Measurements from ENCODE around the gene CD300LB.
"Not testable (repeated sequence)": the region's sequence is repeated elsewhere in the genome, so short reads cannot be mapped to it uniquely, and the experiment has no call there.

Gene CD300LB

DNA sequence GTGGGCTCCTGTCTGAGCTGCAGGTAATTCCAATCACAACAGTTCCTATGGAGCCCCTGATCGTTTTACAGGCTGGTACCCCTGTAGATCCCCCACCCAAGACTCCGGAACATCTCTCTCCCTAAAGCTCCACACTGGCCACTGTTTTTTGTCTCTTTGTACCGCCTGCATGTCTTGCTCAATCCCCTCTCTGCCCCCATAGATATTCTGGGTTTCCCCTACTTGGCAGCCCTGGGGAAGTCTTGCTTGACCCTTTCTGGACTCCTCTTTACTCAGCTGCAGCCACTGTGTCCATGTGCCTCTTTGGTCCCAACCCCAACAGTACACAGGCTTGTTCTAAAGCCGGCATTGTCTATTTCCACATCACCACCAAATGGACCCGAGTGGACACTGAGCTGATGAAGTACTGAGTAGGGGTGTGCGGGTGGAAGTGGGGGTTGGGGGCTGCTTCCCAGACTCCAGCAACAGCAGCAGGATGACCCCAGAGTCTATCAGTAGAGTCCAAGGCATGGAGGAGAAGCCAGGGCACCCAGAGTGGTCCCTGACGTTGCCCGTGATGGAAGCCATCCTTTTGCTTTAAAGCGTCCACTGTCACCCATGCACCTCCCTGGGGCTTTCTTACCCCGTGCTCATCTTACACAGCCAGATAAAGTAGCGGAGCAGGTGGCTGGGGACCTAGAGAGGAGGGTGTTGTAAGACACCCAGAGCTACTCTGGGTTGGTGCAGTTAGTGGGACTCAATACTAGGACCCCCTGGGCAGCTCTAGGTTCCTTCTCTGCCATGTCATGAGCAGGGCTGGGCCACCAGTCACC is 6.4 kb downstream of the CD300LB start:
- DNase-seq: no peak

- DNase-seq: no peak
Observed at GRCh38 chr17:74523308-74523707, 8.0 kb downstream of the CD300LB start.

GRCh38 chr17:74522381-74523105 is 8.7 kb downstream of the CD300LB start:
- no peak for DNase-seq

- DNase-seq: no peak
Observed at GRCh38 chr17:74521701-74522201, 9.5 kb downstream of the CD300LB start.

- DNase-seq: no peak
Observed at GRCh38 chr17:74520790-74521480, 10.3 kb downstream of the CD300LB start.

DNA sequence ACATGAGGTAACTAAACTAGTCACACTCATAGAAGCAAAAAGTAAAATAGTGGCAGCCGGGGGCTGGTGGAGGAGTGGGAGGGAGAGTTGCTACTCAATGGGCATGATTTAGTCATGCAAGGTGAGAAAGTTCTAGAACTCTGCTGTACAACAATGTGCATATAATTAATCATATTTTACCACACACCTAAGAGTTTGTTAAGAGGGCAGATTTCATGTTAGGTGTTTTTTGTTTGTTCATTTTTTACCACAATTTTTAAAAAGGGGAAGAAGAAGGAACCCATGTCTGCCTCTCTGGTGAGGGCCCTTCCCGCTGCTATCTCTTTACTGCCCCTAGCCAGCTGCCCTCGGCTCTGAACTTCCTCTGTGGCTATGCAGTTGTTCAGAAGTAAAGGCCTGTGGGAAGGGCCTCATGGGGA is 11.2 kb downstream of the CD300LB start:
- DNase-seq: no peak

GRCh38 chr17:74518413-74518981 is 12.8 kb downstream of the CD300LB start:
- DNase-seq: not testable (repeated sequence)

DNA sequence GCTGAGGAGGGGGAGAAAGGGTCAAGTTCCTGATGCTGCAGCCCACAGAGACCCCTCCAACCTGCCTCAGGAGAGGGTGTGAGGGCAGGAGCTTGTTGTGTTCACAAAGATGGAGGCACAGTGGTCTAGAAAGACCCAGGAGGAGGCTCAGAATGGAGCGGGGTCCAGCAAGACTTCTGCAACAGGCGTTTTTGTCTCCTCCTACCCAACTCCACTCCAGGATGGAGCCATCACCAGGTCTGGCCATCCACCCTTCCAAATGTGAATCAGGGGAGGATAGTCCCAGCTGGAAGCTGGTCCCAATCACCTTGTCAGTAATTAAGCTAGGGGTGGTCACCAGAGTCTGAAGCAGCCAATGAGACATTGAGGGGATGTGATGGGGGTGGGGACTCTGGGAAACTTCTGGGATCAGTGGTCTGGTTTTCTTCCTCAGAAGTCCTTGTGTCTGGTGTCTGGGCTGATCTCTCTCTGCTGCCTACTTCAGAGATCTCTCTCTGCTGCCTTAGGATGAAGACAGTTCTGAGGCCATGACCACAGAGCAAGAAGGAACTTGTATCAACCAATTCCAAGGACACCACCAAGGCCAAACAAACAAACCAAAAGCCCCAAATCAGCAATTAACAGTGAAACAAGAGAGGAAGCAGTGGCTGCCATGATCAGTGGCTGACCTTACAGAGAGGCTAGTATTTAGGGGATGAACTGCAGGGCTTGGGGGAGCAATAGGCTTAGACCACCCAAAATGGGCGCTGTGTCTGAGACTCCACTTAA is 14.5 kb downstream of the CD300LB start:
- DNase-seq: no peak

DNA sequence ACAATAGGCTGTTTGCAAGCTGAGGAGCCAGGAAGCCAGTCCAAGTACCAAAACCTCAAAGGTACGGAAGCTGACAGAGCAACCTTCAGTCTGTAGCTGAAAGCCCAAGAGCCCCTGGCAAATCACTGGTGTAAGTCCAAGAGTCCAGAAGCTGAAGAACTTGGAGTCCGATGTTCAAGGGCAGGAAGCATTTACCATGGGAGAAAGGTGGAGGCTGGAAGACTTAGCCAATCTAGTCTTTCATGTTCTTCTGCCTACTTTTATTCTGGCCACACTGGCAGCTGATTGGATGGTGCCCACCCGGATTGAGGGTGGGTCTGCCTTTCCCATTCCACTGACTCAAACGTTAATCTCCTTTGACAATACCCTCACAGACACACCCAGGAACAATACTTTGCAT is 15.3 kb downstream of the CD300LB start:
- no peak for DNase-seq

GRCh38 chr17:74514632-74515334 is 16.5 kb downstream of the CD300LB start:
- no peak for DNase-seq

GRCh38 chr17:74513987-74514631 is 17.2 kb downstream of the CD300LB start:
- DNase-seq: no peak

DNA sequence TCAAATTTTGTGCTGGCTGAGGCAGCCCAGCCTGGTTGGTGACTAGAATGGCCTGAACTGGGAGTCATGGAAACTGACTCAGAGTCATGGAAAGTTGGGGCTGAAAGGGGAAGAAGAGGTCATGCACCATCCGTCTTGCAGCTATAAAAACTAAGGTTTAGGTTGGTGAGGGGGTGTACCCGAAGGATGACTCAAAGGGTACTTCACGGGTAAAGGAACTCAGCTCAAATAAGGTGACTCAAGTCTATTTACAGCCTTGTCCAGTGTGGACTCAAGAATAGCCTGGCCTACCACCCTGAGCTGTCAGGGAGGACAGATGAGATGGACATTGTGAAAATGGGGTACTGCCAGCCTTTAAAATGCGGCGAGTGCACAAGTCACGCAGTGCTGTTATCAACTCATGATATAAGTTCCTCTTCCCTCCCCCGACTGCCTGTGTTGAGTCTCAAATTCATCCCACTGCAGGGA is 18.6 kb downstream of the CD300LB start:
- DNase-seq: no peak

GRCh38 chr17:74512036-74512435 is 19.2 kb downstream of the CD300LB start:
- DNase-seq: no peak

DNA sequence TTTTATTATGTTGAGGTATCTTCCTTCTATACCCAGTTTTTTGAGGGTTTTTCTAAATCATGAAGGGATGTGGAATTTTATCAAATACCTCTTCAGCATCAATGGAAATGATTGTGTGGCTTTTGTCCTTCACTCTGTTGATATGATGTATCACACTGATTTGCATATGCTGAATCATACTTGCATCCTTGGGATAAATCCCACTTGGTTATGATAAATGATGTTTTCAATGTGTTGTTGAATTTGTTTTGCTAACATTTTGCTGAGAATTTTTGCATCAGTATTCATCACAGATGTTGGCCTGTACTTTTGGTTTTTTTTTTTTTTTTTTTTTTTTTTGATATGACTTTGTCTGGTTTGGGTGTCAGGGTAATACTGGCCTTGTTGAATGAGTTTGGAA is 23.1 kb downstream of the CD300LB start:
- no peak for DNase-seq

DNA sequence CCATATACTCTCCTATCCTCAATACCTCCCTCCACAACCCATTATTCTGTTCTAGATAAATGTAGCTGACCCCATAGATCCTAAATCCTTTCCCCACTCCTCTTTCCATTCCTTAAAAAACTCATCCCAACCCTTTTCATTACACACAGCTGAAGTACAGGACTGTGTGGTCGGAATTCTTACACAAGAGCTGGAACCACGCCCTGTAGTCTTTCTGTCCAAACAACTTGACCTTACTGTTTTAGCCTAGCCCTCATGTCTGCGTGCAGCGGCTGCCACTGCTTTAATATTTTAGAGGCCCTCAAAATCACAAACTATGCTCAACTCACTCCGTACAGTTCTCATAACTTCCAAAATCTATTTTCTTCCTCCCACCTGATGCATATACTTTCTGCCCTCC is 27.3 kb downstream of the CD300LB start:
- not testable (repeated sequence) for DNase-seq

- DNase-seq: no peak
Observed at GRCh38 chr17:74502861-74503260, 28.4 kb downstream of the CD300LB start.

- DNase-seq: no peak
Observed at GRCh38 chr17:74499992-74500391, 31.3 kb downstream of the CD300LB start.

GRCh38 chr17:74497471-74497870 is 33.8 kb downstream of the CD300LB start:
- DNase-seq: no peak

DNA sequence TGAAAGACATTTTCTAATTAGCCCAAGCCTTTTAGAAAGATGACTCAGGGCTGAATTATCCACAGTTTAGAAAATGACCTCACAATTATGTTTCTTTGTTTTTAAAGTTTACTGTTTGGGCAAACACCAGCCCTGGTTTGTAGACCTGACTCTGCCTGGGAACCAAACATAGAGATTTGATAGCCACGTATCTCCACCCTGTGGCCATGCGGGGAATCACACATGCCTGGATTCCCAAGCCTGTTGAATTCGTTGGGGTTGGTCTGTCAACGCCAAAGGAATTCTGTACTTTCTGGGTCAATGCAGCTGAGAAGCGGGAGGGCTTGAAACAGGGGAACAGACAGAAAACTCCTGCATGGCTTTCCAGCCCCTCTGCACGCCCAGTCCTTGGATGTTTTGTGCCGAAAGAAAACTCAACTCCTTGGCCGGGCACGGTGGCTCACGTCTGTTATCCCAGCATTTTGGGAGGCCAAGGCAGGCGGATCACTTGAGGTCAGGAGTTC is 37.9 kb downstream of the CD300LB start:
- peak; percentile 44 for DNase-seq

- DNase-seq: no peak
Observed at GRCh38 chr17:74491626-74492025, 39.6 kb downstream of the CD300LB start.

- no peak for DNase-seq
Observed at GRCh38 chr17:74490716-74491115, 40.6 kb downstream of the CD300LB start.

All from COR-L47 (cell line).